ENCODE measurements around the gene GABBR2. TPM values are rescaled to one million over a fixed set of nuclear protein-coding genes. Genes with fewer than 3 reads are reported as not detected.

The GABBR2 gene
- total and polyA plus RNA-seq, 9 of the 15 experiments (the other 6 are each of a cell fraction or from before 2014, with no cell fraction given) = 0.15 to 1.9 (median 0.32) TPM

DNA sequence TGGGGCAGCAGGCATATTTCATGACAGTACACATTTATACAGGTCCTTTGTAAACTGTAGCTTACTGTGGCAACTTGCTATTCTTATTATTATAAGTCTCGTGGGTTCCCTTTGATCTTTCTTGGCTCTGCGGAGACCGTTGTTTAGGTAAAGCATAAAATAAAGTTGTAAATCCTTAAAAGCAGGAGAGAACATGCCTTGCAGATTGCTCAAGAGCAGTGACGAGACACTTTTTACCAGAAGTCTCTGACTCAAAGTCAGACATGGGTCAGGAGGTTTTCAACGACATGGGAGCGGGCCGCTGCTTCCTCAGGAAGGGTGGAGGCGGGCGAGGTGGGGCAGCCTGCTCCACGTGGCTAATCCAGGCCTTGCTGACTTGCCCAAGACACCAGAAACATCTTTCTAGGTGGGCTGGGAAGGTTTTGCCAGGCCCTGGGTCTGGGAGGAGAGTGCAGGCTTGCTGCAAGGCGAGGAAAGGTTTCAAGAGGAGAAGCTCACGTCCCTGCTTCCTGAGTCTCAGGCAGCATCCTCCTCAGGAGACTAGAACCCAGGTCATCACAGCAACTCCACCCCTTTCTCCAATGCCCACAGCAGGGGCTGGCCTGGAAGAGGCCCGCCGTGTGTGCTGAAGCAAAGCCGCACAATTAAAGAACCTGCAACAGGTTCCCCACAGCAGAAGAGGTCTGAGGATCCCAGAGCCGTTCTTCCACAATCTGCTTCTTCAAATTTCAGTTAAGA lies 459.8 kb downstream of the GABBR2 start (continued):
- TF ChIP-seq, protein P1, sequence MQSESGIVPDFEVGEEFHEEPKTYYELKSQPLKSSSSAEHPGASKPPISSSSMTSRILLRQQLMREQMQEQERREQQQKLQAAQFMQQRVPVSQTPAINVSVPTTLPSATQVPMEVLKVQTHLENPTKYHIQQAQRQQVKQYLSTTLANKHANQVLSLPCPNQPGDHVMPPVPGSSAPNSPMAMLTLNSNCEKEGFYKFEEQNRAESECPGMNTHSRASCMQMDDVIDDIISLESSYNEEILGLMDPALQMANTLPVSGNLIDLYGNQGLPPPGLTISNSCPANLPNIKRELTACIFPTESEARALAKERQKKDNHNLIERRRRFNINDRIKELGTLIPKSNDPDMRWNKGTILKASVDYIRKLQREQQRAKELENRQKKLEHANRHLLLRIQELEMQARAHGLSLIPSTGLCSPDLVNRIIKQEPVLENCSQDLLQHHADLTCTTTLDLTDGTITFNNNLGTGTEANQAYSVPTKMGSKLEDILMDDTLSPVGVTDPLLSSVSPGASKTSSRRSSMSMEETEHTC (IDR thresholded peaks at IDR 0.05) = peak; percentile 59; the same call in 1 of the 2 replicates
- no peak for TF ChIP-seq PRPF4 (IDR thresholded peaks at IDR 0.05; ENCODE audit: insufficient read depth, low read depth, low read length, poor library complexity, severe bottlenecking)
- TF ChIP-seq ATF1 (CRISPR knock-in tag; IDR thresholded peaks at IDR 0.05) = no peak
- peak; percentile 26 for TF ChIP-seq ATF1 (tag; IDR thresholded peaks at IDR 0.05)
- no peak for TF ChIP-seq NR4A1 (CRISPR knock-in tag; IDR thresholded peaks at IDR 0.05)
- peak; percentile 26; the same call in 1 of the 2 replicates for TF ChIP-seq NR4A1 (tag; IDR thresholded peaks at IDR 0.05)
- TF ChIP-seq ZBTB43 (CRISPR knock-in tag; IDR thresholded peaks at IDR 0.05) = no peak
- TF ChIP-seq MXI1 (IDR thresholded peaks at IDR 0.05; ENCODE audit: low read depth, low read length) = 0 out of 2 replicates have a peak, but pooled peaks have one; percentile 36
- peak; percentile 46; the same call in 1 of the 2 replicates for TF ChIP-seq PHF8 (IDR thresholded peaks at IDR 0.05; ENCODE audit: borderline replicate concordance, low read length)
- peak; percentile 43 for TF ChIP-seq TAF1 (IDR thresholded peaks at IDR 0.05; ENCODE audit: control insufficient read depth, extremely low read depth, insufficient read depth, low read length, severe bottlenecking)
- TF ChIP-seq ELF2 (CRISPR knock-in tag; IDR thresholded peaks at IDR 0.05) = 0 out of 2 replicates have a peak, but pooled peaks have one; percentile 43
- TF ChIP-seq ZNF589 (CRISPR knock-in tag; IDR thresholded peaks at IDR 0.05; ENCODE audit: low read depth) = peak; percentile 76; the same call in 1 of the 2 replicates
- TF ChIP-seq DACH1 (IDR thresholded peaks at IDR 0.05; ENCODE audit: partially characterized antibody) = peak; percentile 37
- TF ChIP-seq GTF2E2 (tag; IDR thresholded peaks at IDR 0.05) = peak; percentile 22; the same call in 1 of the 2 replicates
- TF ChIP-seq ZNF75A (CRISPR knock-in tag; IDR thresholded peaks at IDR 0.05) = peak; percentile 16; the same call in 1 of the 2 replicates
- TF ChIP-seq SMARCA4 (IDR thresholded peaks at IDR 0.05) = peak; percentile 77
- peak in 1 of 3 experiments; percentile 29 for TF ChIP-seq YY1 (IDR thresholded peaks at IDR 0.05; ENCODE audit: borderline replicate concordance in 1 of 3, control insufficient read depth in 1 of 3, extremely low read depth in 1 of 3, insufficient read depth in 3 of 3, insufficient read length in 1 of 3, insufficient replicate concordance in 2 of 3, low read depth in 1 of 3, low read length in 2 of 3)
- TF ChIP-seq TEAD1 (CRISPR knock-in tag; IDR thresholded peaks at IDR 0.05) = 0 out of 4 replicates have a peak, but pooled peaks of 1 of the 2 experiments have one; percentile 40

All from K562 (cell line).